SKM-1 treated with dmso at 0.1 percent for 144 hours (cell line): ENCODE results near the gene FGFBP3.
A peak's percentile ranks its signal among the peaks of the same experiment; 100 is the strongest.
"Not testable (repeated sequence)": the region's sequence is repeated elsewhere in the genome, so short reads cannot be mapped to it uniquely, and the experiment has no call there.

Experiments used
- DNase-seq: peaks from one replicate; lab custom pipeline; 2025; ENCODE audit not compliant: unreplicated experiment; lab: John Stamatoyannopoulos, UW

Gene FGFBP3

GRCh38 chr10:91901784-91902677, 7.3 kb downstream of the FGFBP3 start:
- peak; percentile 90 for DNase-seq

GRCh38 chr10:91897421-91897820, 11.9 kb downstream of the FGFBP3 start:
- no peak for DNase-seq

- DNase-seq: no peak
Measured at GRCh38 chr10:91896212-91896756, 13.0 kb downstream of the FGFBP3 start.

- not testable (repeated sequence) for DNase-seq
Measured at GRCh38 chr10:91894261-91894685, 15.0 kb downstream of the FGFBP3 start.

GRCh38 chr10:91893051-91893450, 16.2 kb downstream of the FGFBP3 start:
- DNase-seq: no peak

GRCh38 chr10:91891125-91892001, 17.9 kb downstream of the FGFBP3 start:
- DNase-seq: no peak

- no peak for DNase-seq
Measured at GRCh38 chr10:91887272-91888076, 21.8 kb downstream of the FGFBP3 start.

- DNase-seq: no peak
Measured at GRCh38 chr10:91886954-91887271, 22.4 kb downstream of the FGFBP3 start.

GRCh38 chr10:91885362-91886079, 23.8 kb downstream of the FGFBP3 start:
- no peak for DNase-seq

- no peak for DNase-seq
Measured at GRCh38 chr10:91884536-91884935, 24.8 kb downstream of the FGFBP3 start.

- no peak for DNase-seq
Measured at GRCh38 chr10:91883549-91884444, 25.5 kb downstream of the FGFBP3 start.

GRCh38 chr10:91880310-91880709, 29.0 kb downstream of the FGFBP3 start:
- no peak for DNase-seq

- DNase-seq: no peak
Measured at GRCh38 chr10:91879515-91880170, 29.6 kb downstream of the FGFBP3 start.

GRCh38 chr10:91875779-91876178, 33.5 kb downstream of the FGFBP3 start:
- no peak for DNase-seq

GRCh38 chr10:91875156-91875555, 34.1 kb downstream of the FGFBP3 start:
- no peak for DNase-seq

- DNase-seq: no peak
Measured at GRCh38 chr10:91865562-91866081, 43.7 kb downstream of the FGFBP3 start.

- no peak for DNase-seq
Measured at GRCh38 chr10:91864744-91865143, 44.5 kb downstream of the FGFBP3 start.

GRCh38 chr10:91864099-91864498, 45.2 kb downstream of the FGFBP3 start:
- no peak for DNase-seq
